Cardiac septum (tissue), 1 donor: ENCODE measurements around the gene PTPN21. TPM values are rescaled to one million over a fixed set of nuclear protein-coding genes. Genes with fewer than 3 reads are reported as not detected.

ENCODE experiments used
- DNase-seq: peaks from one replicate; pipeline ENCODE4 v3.0.0-alpha.2; 2020; ENCODE audit warnings: low spot score
- intact Hi-C: fragments of 100-400 bp; cut with DNase I; formaldehyde crosslinking; loops from one replicate; pipeline ENCODE4 v1.14.0; 2022
- total RNA-seq: library from RNA; stranded (reverse); fragmentation: NEBNext Ultra II Directional; extraction: Animal tissue kit (Norgen Biotek cat#: 25700); gene quantifications from one replicate; pipeline ENCODE4 v1.2.1, GENCODE V29; 2021
- donor health status: DM: no; HTN: no; CAD: no.

Gene PTPN21
- total RNA-seq, 1 donor from 2014 or later = 56.8 TPM

- DNase-seq = no peak
- intact Hi-C loops = no loop called here
Measured at GRCh38 chr14:88518592-88519512, 36.0 kb downstream of the PTPN21 start.

- no peak for DNase-seq
- intact Hi-C loops = no loop called here
Measured at GRCh38 chr14:88516861-88517357, 37.9 kb downstream of the PTPN21 start.

- intact Hi-C loops = no loop called here
- no peak for DNase-seq
Measured at GRCh38 chr14:88515499-88516221, 39.1 kb downstream of the PTPN21 start.

GRCh38 chr14:88507208-88507607 is 47.6 kb downstream of the PTPN21 start:
- DNase-seq = no peak
- intact Hi-C loops = no loop called here

GRCh38 chr14:88505621-88506020 is 49.2 kb downstream of the PTPN21 start:
- DNase-seq = no peak
- intact Hi-C loops = no loop called here

GRCh38 chr14:88504602-88505001 is 50.2 kb downstream of the PTPN21 start:
- intact Hi-C loops = no loop called here
- DNase-seq = no peak

- no peak for DNase-seq
- intact Hi-C loops = no loop called here
Measured at GRCh38 chr14:88503754-88504406, 50.9 kb downstream of the PTPN21 start.

- intact Hi-C loops = no loop called here
- no peak for DNase-seq
Measured at GRCh38 chr14:88502740-88503139, 52.1 kb downstream of the PTPN21 start.

- no peak for DNase-seq
- intact Hi-C loops = no loop called here
Measured at GRCh38 chr14:88500611-88501010, 54.2 kb downstream of the PTPN21 start.

- intact Hi-C loops = no loop called here
- DNase-seq = no peak
Measured at GRCh38 chr14:88499225-88499624, 55.6 kb downstream of the PTPN21 start.

- no peak for DNase-seq
- intact Hi-C loops = no loop called here
Measured at GRCh38 chr14:88496414-88496813, 58.4 kb downstream of the PTPN21 start.

GRCh38 chr14:88493392-88494185 is 61.2 kb downstream of the PTPN21 start:
- intact Hi-C loops = no loop called here
- no peak for DNase-seq

- DNase-seq = no peak
- intact Hi-C loops = loop anchor here (1.0 kb wide), 1 partner anchor 59 kb away; no protein-coding TSS in a partner anchor
Measured at GRCh38 chr14:88492272-88493089, 62.3 kb downstream of the PTPN21 start.

GRCh38 chr14:88490168-88490567 is 64.6 kb downstream of the PTPN21 start:
- intact Hi-C loops = no loop called here

GRCh38 chr14:88488897-88489296 is 65.9 kb downstream of the PTPN21 start:
- DNase-seq = no peak
- intact Hi-C loops = no loop called here

More at GRCh38 chr14:88490168-88490567, 64.6 kb downstream of the PTPN21 start:
- DNase-seq = no peak

- intact Hi-C loops = no loop called here
- no peak for DNase-seq
Measured at GRCh38 chr14:88488081-88488480, 66.7 kb downstream of the PTPN21 start.

- intact Hi-C loops = no loop called here
- no peak for DNase-seq
Measured at GRCh38 chr14:88482524-88482923, 72.3 kb downstream of the PTPN21 start.

- intact Hi-C loops = no loop called here
- DNase-seq = no peak
Measured at GRCh38 chr14:88481794-88482193, 73.0 kb downstream of the PTPN21 start.
